Liver (tissue), 9 donors: ENCODE results near the gene MGAT3. TPM values are rescaled to one million over a fixed set of nuclear protein-coding genes. Genes with fewer than 3 reads are reported as not detected.

ENCODE experiments used
- DNase-seq: peaks from one replicate; pipeline ENCODE4 v3.0.0-alpha.2; 2017; ENCODE audit warnings: low spot score
- H3K27ac ChIP-seq, 2 donors: one replicate each; pipeline ENCODE4 v1.7.0; 2013; ENCODE audit warnings: inconsistent platforms in 2 of 2, low read length in 2 of 2, control low read depth in 1 of 2, low read depth in 1 of 2, mild to moderate bottlenecking in 1 of 2
- H3K27me3 ChIP-seq, 4 donors: one replicate each; pipeline versions ENCODE4 v1.6.1 to v1.7.0; 2013; ENCODE audit warnings: low read length in 3 of 4, inconsistent platforms in 1 of 4, mild to moderate bottlenecking in 1 of 4, moderate library complexity in 1 of 4; ENCODE audit not compliant: control insufficient read depth in 4 of 4, insufficient read depth in 4 of 4
- H3K36me3 ChIP-seq, 4 donors: one replicate each; pipeline versions ENCODE4 v1.6.1 to v1.7.0; 2013; ENCODE audit warnings: low read length in 3 of 4, mild to moderate bottlenecking in 3 of 4, low read depth in 1 of 4, moderate library complexity in 1 of 4; ENCODE audit not compliant: control insufficient read depth in 4 of 4, insufficient read depth in 3 of 4
- H3K4me1 ChIP-seq, 4 donors: one replicate each; pipeline versions ENCODE4 v1.6.1 to v1.7.0; 2013; ENCODE audit warnings: low read length in 3 of 4, mild to moderate bottlenecking in 3 of 4, moderate library complexity in 1 of 4; ENCODE audit not compliant: control insufficient read depth in 4 of 4, insufficient read depth in 4 of 4
- H3K4me3 ChIP-seq, 3 donors: one replicate each; pipeline versions ENCODE4 v1.6.1 to v1.7.0; 2013; ENCODE audit warnings: low read length in 3 of 3, control low read depth in 1 of 3, low read depth in 1 of 3, mild to moderate bottlenecking in 1 of 3
- H3K9ac ChIP-seq, 2 donors: one replicate each; pipeline ENCODE4 v1.7.0; 2013; ENCODE audit warnings: low read length in 2 of 2, mild to moderate bottlenecking in 2 of 2, moderate library complexity in 2 of 2, control low read depth in 1 of 2, low read depth in 1 of 2
- H3K9me3 ChIP-seq, 4 donors: one replicate each; pipeline versions ENCODE4 v1.6.1 to v1.7.0; 2013; ENCODE audit warnings: low read length in 3 of 4; ENCODE audit not compliant: control insufficient read depth in 4 of 4
- FOXA1 ChIP-seq: IDR thresholded peaks from 2 replicates; pipeline ENCODE4 v1.6.1; 2016; ENCODE audit warnings: antibody characterized with exemption
- FOXA2 ChIP-seq: IDR thresholded peaks from 2 replicates; pipeline ENCODE4 v1.6.1; 2016; ENCODE audit warnings: antibody characterized with exemption
- GABPA ChIP-seq, 2 donors: IDR thresholded peaks in 1 of 2; conservative IDR thresholded peaks in 1 of 2; 2 replicates each; pipeline ENCODE4 v1.6.1; 2016; ENCODE audit warnings: antibody characterized with exemption in 2 of 2, mild to moderate bottlenecking in 1 of 2, moderate library complexity in 1 of 2
- HNF4A ChIP-seq, 2 donors: conservative IDR thresholded peaks; 2 replicates each; pipeline ENCODE4 v1.6.1; 2016; ENCODE audit warnings: antibody characterized with exemption in 2 of 2, mild to moderate bottlenecking in 2 of 2
- HNF4G ChIP-seq: IDR thresholded peaks from 2 replicates; pipeline ENCODE4 v1.6.1; 2016; ENCODE audit warnings: antibody characterized with exemption
- JUND ChIP-seq, 2 donors: IDR thresholded peaks; 2 replicates each; pipeline ENCODE4 v1.6.1; 2016; ENCODE audit warnings: antibody characterized with exemption in 2 of 2
- NR2F2 ChIP-seq: IDR thresholded peaks from 2 replicates; pipeline ENCODE4 v1.6.1; 2016; ENCODE audit warnings: antibody characterized with exemption
- RAD21 ChIP-seq, 2 donors: IDR thresholded peaks; 2 replicates each; pipeline ENCODE4 v1.6.1; 2016; ENCODE audit warnings: antibody characterized with exemption in 2 of 2, mild to moderate bottlenecking in 2 of 2
- RXRA ChIP-seq, 2 donors: IDR thresholded peaks; 2 replicates each; pipeline ENCODE4 v1.6.1; 2017 to 2018; ENCODE audit warnings: antibody characterized with exemption in 2 of 2, mild to moderate bottlenecking in 1 of 2
- SP1 ChIP-seq: IDR thresholded peaks from 2 replicates; pipeline ENCODE4 v1.6.1; 2018; ENCODE audit warnings: antibody characterized with exemption, mild to moderate bottlenecking
- TAF1 ChIP-seq: conservative IDR thresholded peaks from 2 replicates; pipeline ENCODE4 v1.6.1; 2016; ENCODE audit warnings: antibody characterized with exemption, mild to moderate bottlenecking
- WGBS: extraction: QIAGEN DNeasy Blood & Tissue Kit; methylation state at CpG from one replicate; pipeline ENCODE4 v1.1.7; 2013; 5-methylcytosine and 5-hydroxymethylcytosine counted together
- polyA plus RNA-seq, 2 donors: library from polyadenylated mRNA; stranded (reverse) in 1 of 2; unstranded in 1 of 2; fragments of 200-250 nt in 1 of 2; fragments of >200 nt in 1 of 2; fragmentation: Nextera tagmentation in 1 of 2; extraction: Ambion mirVana in 1 of 2; gene quantifications; one replicate each; pipeline versions ENCODE4 v1.2.1 to v1.2.3, GENCODE V29; 2013 to 2015
- total RNA-seq, 2 donors: library from RNA; depleted of rRNA; stranded (reverse); fragments of >200 nt; gene quantifications; one replicate each; pipeline ENCODE4 v1.2.3, GENCODE V29; 2014
- TF ChIP-seq, protein P1 (sequence below): fragments of 150-350 bp; IDR thresholded peaks from 2 replicates; pipeline ENCODE4 v1.5.1; 2017; ENCODE audit warnings: improper control_type of control experiment, low read depth, low read length; ENCODE audit not compliant: missing input control
- TF ChIP-seq, protein P2 (sequence below): IDR thresholded peaks from 2 replicates; pipeline ENCODE4 v1.6.1; 2016; ENCODE audit warnings: antibody characterized with exemption, mild to moderate bottlenecking
- TF ChIP-seq, protein P3 (sequence below): IDR thresholded peaks from 2 replicates; pipeline ENCODE4 v1.6.1; 2016; ENCODE audit warnings: antibody characterized with exemption
- donor health status: healthy.
- donor health status: healthy.
- donor health status: healthy.
- donor health status: healthy.
- donor health status: healthy.

The MGAT3 gene
- total and polyA plus RNA-seq, 4 donors: 0.03 to 7.6 (median 0.10) TPM

DNA sequence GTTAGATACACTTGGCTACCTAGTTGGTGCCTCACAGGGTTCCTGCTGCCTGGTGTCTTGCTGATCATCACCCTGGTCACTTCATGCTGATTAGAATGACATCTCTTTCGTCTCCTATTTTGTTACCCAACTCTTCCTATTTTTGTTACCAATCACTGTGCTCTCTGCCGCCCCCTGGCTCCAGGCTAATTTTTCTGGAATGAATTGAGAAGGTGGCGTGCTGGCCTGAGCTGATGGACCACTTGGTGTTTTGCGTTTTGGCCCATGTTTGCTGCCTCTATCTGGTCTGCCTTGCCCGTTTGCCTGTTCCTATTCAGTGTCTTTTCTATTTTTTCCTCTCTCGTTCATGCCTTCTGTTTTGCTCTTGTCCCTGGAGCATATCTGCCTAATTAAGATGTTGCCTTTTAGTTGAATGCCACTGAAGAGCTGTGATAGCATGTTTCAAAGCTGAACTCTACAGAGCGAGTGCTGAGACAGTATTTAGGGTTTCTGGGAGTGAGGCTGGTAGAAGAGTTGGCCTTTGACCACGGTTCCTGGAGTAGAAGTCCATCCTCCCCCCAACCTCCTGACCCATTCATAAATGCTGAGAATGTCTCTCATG lies 57.7 kb downstream of the MGAT3 start:
- 53% methylated on average over 8 of the region's 8 CpGs for WGBS
- Histone ChIP-seq H3K27me3 (no peaks in the 10 kb centered on the region), H3K27ac (no peak overlapping the region), H3K4me3 (no peak overlapping the region), H3K9me3 (no peaks in the 10 kb centered on the region), H3K9ac (no peak overlapping the region), H3K36me3 (peaks cover 12 to 56% (median 52%) of the 10 kb centered on the region in 4 donors), H3K4me1 (peaks cover 1 to 25% (median 11%) of the 10 kb centered on the region in 4 donors)
- TF ChIP-seq, protein P1, sequence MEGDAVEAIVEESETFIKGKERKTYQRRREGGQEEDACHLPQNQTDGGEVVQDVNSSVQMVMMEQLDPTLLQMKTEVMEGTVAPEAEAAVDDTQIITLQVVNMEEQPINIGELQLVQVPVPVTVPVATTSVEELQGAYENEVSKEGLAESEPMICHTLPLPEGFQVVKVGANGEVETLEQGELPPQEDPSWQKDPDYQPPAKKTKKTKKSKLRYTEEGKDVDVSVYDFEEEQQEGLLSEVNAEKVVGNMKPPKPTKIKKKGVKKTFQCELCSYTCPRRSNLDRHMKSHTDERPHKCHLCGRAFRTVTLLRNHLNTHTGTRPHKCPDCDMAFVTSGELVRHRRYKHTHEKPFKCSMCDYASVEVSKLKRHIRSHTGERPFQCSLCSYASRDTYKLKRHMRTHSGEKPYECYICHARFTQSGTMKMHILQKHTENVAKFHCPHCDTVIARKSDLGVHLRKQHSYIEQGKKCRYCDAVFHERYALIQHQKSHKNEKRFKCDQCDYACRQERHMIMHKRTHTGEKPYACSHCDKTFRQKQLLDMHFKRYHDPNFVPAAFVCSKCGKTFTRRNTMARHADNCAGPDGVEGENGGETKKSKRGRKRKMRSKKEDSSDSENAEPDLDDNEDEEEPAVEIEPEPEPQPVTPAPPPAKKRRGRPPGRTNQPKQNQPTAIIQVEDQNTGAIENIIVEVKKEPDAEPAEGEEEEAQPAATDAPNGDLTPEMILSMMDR: peak; percentile 62
- TF ChIP-seq TAF1 (no peak), NR2F2 (no peak), FOXA2 (no peak), RAD21 (IDR thresholded peaks at IDR 0.05) (peak; percentile 69 to 80), FOXA1 (no peak), RXRA (IDR thresholded peaks at IDR 0.05) (no peak)
- TF ChIP-seq, protein P2, sequence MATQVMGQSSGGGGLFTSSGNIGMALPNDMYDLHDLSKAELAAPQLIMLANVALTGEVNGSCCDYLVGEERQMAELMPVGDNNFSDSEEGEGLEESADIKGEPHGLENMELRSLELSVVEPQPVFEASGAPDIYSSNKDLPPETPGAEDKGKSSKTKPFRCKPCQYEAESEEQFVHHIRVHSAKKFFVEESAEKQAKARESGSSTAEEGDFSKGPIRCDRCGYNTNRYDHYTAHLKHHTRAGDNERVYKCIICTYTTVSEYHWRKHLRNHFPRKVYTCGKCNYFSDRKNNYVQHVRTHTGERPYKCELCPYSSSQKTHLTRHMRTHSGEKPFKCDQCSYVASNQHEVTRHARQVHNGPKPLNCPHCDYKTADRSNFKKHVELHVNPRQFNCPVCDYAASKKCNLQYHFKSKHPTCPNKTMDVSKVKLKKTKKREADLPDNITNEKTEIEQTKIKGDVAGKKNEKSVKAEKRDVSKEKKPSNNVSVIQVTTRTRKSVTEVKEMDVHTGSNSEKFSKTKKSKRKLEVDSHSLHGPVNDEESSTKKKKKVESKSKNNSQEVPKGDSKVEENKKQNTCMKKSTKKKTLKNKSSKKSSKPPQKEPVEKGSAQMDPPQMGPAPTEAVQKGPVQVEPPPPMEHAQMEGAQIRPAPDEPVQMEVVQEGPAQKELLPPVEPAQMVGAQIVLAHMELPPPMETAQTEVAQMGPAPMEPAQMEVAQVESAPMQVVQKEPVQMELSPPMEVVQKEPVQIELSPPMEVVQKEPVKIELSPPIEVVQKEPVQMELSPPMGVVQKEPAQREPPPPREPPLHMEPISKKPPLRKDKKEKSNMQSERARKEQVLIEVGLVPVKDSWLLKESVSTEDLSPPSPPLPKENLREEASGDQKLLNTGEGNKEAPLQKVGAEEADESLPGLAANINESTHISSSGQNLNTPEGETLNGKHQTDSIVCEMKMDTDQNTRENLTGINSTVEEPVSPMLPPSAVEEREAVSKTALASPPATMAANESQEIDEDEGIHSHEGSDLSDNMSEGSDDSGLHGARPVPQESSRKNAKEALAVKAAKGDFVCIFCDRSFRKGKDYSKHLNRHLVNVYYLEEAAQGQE: no peak
- DNase-seq: peak; percentile 78

DNA sequence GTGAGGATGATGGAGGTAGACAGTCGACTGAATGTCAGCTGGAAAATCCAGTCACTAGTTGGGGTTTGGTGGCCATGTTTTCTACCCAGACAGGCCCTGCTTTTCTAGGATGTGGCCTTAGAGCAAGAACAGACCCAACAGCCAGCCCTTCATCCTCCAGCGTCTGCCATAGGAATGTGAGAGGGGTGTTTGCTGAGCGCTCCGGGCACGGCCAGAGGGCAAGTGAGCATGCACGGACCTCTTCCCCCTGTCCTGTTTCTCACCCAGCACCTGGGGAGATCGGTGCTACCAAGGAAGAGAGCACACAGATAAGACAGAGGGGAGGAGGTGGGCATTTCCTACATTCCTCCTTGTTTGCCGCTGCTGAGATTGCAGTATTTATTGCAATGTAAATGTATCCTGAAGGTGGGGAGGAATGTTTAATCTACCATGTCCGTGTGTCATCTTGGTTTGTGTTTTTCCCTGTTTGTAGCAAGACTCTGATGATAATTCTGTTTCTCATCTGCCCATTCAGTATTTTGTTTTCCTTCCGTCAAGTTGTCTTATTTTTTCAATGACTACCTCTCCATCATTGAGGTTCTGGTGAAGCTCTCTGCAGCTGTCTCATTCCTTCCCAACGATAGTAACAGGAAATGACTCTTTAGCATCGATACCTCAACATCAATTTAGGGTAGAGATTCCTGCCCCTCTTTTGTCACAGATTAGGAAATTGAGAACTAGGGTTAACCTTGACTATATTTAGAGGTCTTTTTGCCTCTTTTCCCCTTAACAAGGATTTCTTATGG lies 58.6 kb downstream of the MGAT3 start:
- peaks cover 1 to 26% (median 12%) of the 10 kb centered on the region in 4 donors for H3K4me1 ChIP-seq
- 90% methylated on average over 12 of the region's 12 CpGs for WGBS
- no peak overlapping the region for H3K27ac ChIP-seq
- H3K9me3 ChIP-seq: no peaks in the 10 kb centered on the region
- no peaks in the 10 kb centered on the region for H3K27me3 ChIP-seq
- no peak for TF ChIP-seq FOXA1
- TF ChIP-seq GABPA (IDR thresholded peaks at IDR 0.05 in 1 of 2, conservative IDR thresholded peaks at IDR 0.05 in 1 of 2): no peak
- TF ChIP-seq SP1: no peak
- no peak for TF ChIP-seq JUND (IDR thresholded peaks at IDR 0.05)
- TF ChIP-seq, protein P3, sequence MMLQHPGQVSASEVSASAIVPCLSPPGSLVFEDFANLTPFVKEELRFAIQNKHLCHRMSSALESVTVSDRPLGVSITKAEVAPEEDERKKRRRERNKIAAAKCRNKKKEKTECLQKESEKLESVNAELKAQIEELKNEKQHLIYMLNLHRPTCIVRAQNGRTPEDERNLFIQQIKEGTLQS: no peak
- no peak for TF ChIP-seq HNF4A (conservative IDR thresholded peaks at IDR 0.05)
- TF ChIP-seq TAF1: no peak
- TF ChIP-seq HNF4G: no peak
- TF ChIP-seq RAD21 (IDR thresholded peaks at IDR 0.05): no peak
- no peak for TF ChIP-seq RXRA (IDR thresholded peaks at IDR 0.05)
- peaks cover 12 to 51% (median 48%) of the 10 kb centered on the region in 4 donors for H3K36me3 ChIP-seq
- H3K9ac ChIP-seq: no peak overlapping the region
- H3K4me3 ChIP-seq: no peak overlapping the region
- DNase-seq: no peak
